Activated CD4-positive, CD25-positive, alpha-beta regulatory T cell treated with anti-CD3 and anti-CD28 coated beads, Interleukin-2, amount 50 U/mL, for 16 hours (primary cell): ENCODE results near the gene CENPB.
"Not testable (repeated sequence)": the region's sequence is repeated elsewhere in the genome, so short reads cannot be mapped to it uniquely, and the experiment has no call there.

Source experiments
- DNase-seq: peaks from one replicate; pipeline ENCODE4 v3.0.0-alpha.2; 2020; ENCODE audit warnings: low read depth, low spot score

Gene CENPB

GRCh38 chr20:3811467-3812258 is 25.1 kb upstream of the CENPB start:
- DNase-seq = peak; percentile 85

- DNase-seq = no peak
These were observed 22.0 kb upstream of the CENPB start for GRCh38 chr20:3808544-3808943.

DNA sequence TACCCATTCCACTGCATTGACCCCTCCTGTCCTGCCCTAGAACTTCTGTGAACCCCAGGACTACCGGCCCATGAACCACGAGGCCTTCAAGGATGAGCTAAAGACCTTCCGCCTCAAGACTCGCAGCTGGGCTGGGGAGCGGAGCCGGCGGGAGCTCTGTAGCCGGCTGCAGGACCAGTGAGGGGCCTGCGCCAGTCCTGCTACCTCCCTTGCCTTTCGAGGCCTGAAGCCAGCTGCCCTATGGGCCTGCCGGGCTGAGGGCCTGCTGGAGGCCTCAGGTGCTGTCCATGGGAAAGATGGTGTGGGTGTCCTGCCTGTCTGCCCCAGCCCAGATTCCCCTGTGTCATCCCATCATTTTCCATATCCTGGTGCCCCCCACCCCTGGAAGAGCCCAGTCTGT is 18.2 kb upstream of the CENPB start:
- no peak for DNase-seq

DNA sequence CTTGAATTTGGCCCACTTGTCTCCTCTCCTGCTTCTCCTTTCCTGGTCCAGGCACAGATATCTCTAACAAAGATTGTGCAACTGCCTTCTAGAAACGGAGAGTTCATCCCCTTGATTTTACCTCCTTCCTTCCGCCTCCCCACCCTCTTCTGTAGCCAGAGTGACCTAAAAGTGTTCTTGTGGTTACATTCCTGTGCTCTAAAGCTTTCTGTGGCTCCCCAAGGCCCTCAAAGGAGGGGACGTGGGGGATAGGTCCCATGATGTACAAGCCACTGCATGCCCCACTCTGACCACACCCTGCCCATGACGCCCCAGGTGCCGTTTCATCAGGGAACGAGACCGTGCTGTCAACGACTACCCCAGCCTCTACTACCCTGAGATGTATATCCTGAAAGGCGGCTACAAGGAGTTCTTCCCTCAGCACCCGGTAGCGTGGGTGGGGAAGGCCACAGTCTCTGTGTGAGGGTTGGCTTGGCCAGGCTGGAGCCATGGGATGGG is 17.8 kb upstream of the CENPB start:
- no peak for DNase-seq

- no peak for DNase-seq
These were observed 17.3 kb upstream of the CENPB start for GRCh38 chr20:3803854-3804253.

DNA sequence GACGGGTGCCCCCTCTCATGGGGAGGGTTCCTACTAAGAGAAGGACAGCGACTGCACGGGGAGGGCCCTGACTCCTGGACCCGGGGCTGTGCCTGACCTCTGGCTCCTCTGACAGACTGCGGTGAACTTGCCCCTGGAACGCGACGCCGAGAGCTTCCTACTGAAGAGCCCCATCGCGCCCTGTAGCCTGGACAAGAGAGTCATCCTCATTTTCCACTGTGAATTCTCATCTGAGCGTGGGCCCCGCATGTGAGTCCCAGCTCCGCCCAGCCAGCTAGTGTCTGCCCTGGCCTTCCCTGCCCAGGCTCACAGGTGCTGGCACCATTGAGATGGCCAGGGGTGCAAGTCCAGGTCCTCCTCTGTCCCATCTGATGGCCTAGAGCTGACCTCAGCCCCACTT is 16.7 kb upstream of the CENPB start:
- DNase-seq = no peak

DNA sequence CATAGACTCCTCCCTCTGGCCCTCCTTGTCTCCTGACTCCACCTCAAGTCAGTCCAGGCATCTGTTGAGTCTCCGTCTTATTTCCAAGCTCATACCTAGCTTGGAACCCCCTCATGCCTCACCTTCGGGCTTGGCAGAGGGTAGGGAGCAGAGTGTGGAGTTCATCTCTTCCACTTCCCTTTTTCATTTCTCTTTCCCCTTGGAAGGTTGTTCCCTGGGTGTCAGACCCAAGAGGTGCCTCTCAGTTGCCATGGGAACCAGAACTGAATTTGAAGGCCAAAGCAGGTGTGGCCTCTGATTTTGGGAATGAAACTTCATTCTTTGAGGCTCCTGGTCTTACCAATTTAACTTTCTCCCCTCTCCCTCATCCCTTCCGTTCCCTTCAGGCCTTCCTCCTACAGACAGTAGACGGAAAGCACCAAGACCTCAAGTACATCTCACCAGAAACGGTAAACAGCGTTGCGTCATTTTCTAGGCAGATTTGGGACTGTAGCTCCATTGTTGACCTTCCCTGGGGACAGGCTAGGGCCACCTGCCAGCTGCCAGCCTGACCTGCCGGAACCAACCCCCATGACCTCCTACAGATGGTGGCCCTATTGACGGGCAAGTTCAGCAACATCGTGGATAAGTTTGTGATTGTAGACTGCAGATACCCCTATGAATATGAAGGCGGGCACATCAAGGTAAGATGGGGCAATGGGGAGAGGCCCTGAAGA is 16.1 kb upstream of the CENPB start:
- no peak for DNase-seq

GRCh38 chr20:3801846-3802245 is 15.3 kb upstream of the CENPB start:
- DNase-seq = no peak

DNA sequence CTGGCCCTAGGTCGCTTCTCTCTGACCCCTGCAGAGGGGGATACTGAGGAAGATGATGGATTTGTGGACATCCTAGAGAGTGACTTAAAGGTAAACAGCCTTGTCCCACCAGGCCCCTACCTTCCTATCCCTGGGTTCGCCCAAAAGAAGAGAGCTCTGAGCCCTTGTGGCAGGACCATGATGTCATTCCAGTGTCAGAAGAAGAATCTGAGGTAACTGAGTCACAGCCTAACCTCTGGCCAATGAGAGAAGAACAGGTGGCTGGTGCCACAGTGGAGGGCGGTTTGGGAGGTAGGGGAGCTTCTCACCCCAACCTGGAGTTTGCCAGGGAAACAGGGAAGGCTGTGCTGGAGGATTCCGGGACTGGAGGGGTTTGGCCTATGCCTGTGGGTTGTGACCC is 14.8 kb upstream of the CENPB start:
- DNase-seq = no peak

GRCh38 chr20:3800878-3801260 is 14.3 kb upstream of the CENPB start:
- DNase-seq = no peak

- no peak for DNase-seq
These were observed 13.8 kb upstream of the CENPB start for GRCh38 chr20:3800256-3800877.

- DNase-seq = no peak
These were observed 12.3 kb upstream of the CENPB start for GRCh38 chr20:3798908-3799248.

DNA sequence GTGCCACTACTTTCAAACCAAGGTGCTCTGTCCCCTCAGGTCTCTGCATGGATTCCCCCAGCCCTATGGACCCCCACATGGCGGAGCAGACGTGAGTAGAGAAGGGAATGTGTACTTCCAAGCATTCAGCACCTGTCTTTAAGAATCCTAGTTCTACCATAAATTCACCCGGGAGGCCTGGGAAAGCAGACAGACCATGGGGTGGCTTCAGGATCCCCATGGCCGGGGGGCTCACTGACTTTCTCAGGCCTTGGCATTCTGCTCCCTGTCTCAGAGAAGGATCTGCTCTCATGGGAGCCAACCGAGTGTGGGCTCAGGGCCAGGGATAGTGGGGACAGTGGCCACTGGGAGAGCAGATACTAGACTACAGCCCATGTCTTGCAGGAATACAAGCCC is 11.8 kb upstream of the CENPB start:
- DNase-seq = no peak

DNA sequence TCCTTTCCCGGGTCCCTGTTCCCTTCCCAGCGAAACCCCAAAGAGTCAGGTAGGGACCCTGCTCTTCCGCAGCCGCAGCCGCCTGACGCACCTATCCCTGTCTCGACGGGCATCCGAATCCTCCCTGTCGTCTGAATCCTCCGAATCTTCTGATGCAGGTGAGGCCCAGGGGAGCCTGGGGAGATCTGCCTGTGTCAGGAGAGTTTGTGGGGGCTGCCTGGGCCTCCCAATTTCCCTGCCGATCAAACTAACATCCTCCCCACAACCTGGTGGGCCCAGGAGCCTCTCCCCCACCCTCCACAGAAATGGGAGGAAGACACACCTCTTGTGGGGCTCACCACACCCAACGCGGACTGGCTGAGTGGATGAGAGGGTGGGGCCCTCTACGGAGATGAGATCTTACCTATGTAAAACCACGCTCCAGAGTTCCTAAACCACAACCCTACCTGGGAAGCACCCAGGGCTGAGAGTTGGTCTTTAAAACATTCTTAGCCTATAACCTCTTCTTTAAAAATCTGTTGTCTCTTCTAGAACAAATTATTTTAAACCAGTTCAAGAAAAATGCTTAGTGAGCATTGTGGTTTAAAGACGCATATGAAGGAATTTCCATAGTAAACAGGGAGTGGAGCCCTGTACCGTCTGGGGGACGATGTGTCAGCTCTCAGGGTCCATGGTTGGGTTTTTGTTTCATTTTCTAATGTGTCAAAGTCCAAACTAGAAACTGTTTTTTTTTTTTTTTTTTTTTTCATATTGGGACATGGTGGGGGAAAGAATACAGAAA is 11.2 kb upstream of the CENPB start:
- no peak for DNase-seq

- DNase-seq = no peak
These were observed 10.6 kb upstream of the CENPB start for GRCh38 chr20:3797226-3797545.

DNA sequence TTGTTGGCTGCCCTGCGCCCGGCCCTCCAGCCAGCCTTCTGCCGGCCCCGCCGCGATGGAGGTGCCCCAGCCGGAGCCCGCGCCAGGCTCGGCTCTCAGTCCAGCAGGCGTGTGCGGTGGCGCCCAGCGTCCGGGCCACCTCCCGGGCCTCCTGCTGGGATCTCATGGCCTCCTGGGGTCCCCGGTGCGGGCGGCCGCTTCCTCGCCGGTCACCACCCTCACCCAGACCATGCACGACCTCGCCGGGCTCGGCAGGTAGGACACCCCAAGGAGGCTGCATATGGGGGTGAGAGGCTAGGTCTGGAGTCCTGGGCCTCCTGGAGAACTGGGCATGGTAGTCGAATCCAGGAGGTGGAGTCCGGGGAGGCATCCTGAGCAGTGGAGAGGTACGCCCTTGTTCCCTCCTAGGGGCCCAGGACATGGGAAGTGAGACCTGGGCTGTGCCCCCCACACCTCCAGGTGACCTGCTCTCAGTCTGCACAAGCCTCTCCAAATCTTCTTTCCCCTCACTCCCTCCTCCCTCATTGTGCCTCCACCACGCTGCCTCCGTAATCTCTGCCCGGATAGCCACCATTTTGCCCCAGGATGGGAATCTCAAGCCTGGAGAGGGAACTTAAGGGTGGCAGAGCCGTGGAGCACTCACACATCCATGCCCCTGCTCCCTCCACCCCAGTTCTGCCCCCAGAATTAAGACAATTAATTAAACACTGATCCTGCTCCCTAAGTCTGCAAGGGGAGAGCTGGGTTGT is 10.1 kb upstream of the CENPB start:
- DNase-seq = no peak

GRCh38 chr20:3795511-3796468 is 9.2 kb upstream of the CENPB start, which contains the start of gene CDC25B:
Gene CDC25B, plus strand, starts transcription at chr20:3796310. Its CDS starts 222 bp downstream, at chr20:3796532.
- peak; percentile 78 for DNase-seq

DNA sequence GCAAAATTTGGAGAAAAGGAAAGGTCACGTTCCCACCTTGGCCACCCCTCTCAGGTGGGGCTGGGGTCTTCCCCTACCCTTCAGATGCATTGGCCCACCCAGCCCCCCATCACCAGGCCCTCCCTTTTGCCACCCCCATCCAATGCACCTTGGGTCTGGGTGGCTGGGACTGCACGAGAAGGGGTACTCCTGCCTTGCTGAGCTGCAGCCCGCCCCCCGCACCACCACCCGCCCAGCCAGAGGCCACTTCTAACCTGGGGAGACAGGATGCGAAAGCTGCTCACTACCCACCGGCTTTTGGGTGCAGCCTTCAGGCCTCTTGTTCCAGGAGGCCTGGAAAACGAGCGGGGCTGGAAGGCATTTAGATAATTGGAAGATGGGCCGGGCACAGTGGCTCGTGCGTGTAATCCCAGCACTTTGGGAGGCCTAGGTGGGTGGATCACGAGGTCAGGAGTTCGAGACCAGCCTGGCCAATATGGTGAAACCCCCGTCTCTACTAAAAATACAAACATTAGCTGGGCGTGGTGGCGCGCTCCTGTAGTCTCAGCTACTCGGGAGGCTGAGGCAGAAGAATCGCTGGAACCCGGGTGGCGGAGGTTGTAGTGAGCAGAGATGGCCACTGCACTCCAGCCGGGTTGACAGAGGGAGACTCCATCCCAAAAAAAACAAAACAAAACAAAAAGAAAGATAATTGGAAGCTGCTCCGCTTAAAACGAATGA is 8.3 kb upstream of the CENPB start:
- no peak for DNase-seq

GRCh38 chr20:3794168-3794567 is 7.6 kb upstream of the CENPB start:
- not testable (repeated sequence) for DNase-seq
